GM15510 (cell line): ENCODE measurements around the gene PAAF1.

Experiments
- POLR2A ChIP-seq: IDR thresholded peaks from 3 replicates; pipeline ENCODE4 v1.6.1; 2011; ENCODE audit warnings: borderline replicate concordance; ENCODE audit not compliant: insufficient read length; ENCODE audit errors: extremely low read depth

PAAF1 gene

GRCh38 chr11:73869332-73869949, 7.4 kb upstream of the PAAF1 start:
- TF ChIP-seq POLR2A, result no peak

- no peak for TF ChIP-seq POLR2A
Observed at GRCh38 chr11:73870261-73870660, 6.5 kb upstream of the PAAF1 start.

GRCh38 chr11:73872749-73873357, 3.9 kb upstream of the PAAF1 start:
- no peak for TF ChIP-seq POLR2A

- TF ChIP-seq POLR2A, result no peak
Observed at GRCh38 chr11:73875380-73875779, 1.4 kb upstream of the PAAF1 start.

GRCh38 chr11:73875840-73876239, 959 bp upstream of the PAAF1 start:
- no peak for TF ChIP-seq POLR2A

- TF ChIP-seq POLR2A, result no peak
Observed at GRCh38 chr11:73878771-73879170, 2.0 kb downstream of the PAAF1 start.

GRCh38 chr11:73883856-73884255, 7.1 kb downstream of the PAAF1 start:
- TF ChIP-seq POLR2A, result no peak

GRCh38 chr11:73888244-73888643, 11.4 kb downstream of the PAAF1 start:
- TF ChIP-seq POLR2A, result no peak

- no peak for TF ChIP-seq POLR2A
Observed at GRCh38 chr11:73889019-73889418, 12.2 kb downstream of the PAAF1 start.

- no peak for TF ChIP-seq POLR2A
Observed at GRCh38 chr11:73889536-73889935, 12.7 kb downstream of the PAAF1 start.

- TF ChIP-seq POLR2A, result no peak
Observed at GRCh38 chr11:73893041-73893440, 16.2 kb downstream of the PAAF1 start.

GRCh38 chr11:73894725-73895335, 18.0 kb downstream of the PAAF1 start:
- no peak for TF ChIP-seq POLR2A

- no peak for TF ChIP-seq POLR2A
Observed at GRCh38 chr11:73902303-73902702, 25.5 kb downstream of the PAAF1 start.

GRCh38 chr11:73907191-73907590, 30.4 kb downstream of the PAAF1 start:
- no peak for TF ChIP-seq POLR2A

GRCh38 chr11:73912026-73912425, 35.2 kb downstream of the PAAF1 start:
- TF ChIP-seq POLR2A, result no peak

GRCh38 chr11:73913472-73913871, 36.7 kb downstream of the PAAF1 start:
- no peak for TF ChIP-seq POLR2A

GRCh38 chr11:73914284-73914683, 37.5 kb downstream of the PAAF1 start:
- TF ChIP-seq POLR2A, result no peak

- no peak for TF ChIP-seq POLR2A
Observed at GRCh38 chr11:73916435-73916834, 39.6 kb downstream of the PAAF1 start.
